Keratinocyte (primary cell): Measurements from ENCODE around the gene IFFO2. TPM values are rescaled to one million over a fixed set of nuclear protein-coding genes. Genes with fewer than 3 reads are reported as not detected.
A peak's percentile ranks its signal among the peaks of the same experiment; 100 is the strongest.

Experiments
- DNase-seq: peaks from one replicate; pipeline ENCODE4 v3.0.0-alpha.2; 2011; ENCODE audit warnings: low read depth, missing footprints, low spot score
- FAIRE-seq: peaks from 2 replicates; lab custom pipeline; 2011; peaks lifted over from hg19 to GRCh38; lab: Jason Lieb, UNC
- H2AFZ ChIP-seq: 2 replicates; pipeline ENCODE4 v1.6.0; 2012; ENCODE audit warnings: low read length, control low read depth, inconsistent platforms; ENCODE audit not compliant: control insufficient read depth
- H3K27ac ChIP-seq: 2 replicates; pipeline ENCODE4 v1.5.1; 2011; ENCODE audit warnings: low read length; ENCODE audit not compliant: control insufficient read depth, insufficient read depth
- H3K27me3 ChIP-seq: 3 replicates; pipeline ENCODE4 v1.6.0; 2011; ENCODE audit warnings: low read length; ENCODE audit not compliant: control insufficient read depth, insufficient read depth; ENCODE audit errors: extremely low read depth
- H3K36me3 ChIP-seq, 2 experiments: 2 replicates in 1 of 2; 3 replicates in 1 of 2; pipeline ENCODE4 v1.5.1; 2011; ENCODE audit warnings: low read length in 2 of 2, mild to moderate bottlenecking in 1 of 2; ENCODE audit not compliant: control insufficient read depth in 2 of 2, insufficient read depth in 2 of 2; ENCODE audit errors: extremely low read depth in 1 of 2
- H3K4me1 ChIP-seq: 3 replicates; pipeline ENCODE4 v1.5.1; 2011; ENCODE audit warnings: low read length; ENCODE audit not compliant: control insufficient read depth, insufficient read depth; ENCODE audit errors: extremely low read depth
- H3K4me2 ChIP-seq: 3 replicates; pipeline ENCODE4 v1.6.0; 2011; ENCODE audit warnings: low read depth, low read length; ENCODE audit not compliant: control insufficient read depth, insufficient read depth; ENCODE audit errors: extremely low read depth
- H3K4me3 ChIP-seq, 3 experiments: fragments of 200-600 bp in 1 of 3; sonication (generic) in 1 of 3; 2 replicates in 2 of 3; 3 replicates in 1 of 3; pipeline ENCODE4 v1.5.1; 2011 to 2016; ENCODE audit warnings: low read length in 3 of 3, mild to moderate bottlenecking in 3 of 3, control low read depth in 2 of 3, inconsistent platforms in 1 of 3, low read depth in 1 of 3, mixed read lengths in 1 of 3, mixed run types in 1 of 3, moderate library complexity in 1 of 3; ENCODE audit not compliant: control insufficient read depth in 2 of 3, insufficient read depth in 2 of 3; ENCODE audit errors: extremely low read depth in 1 of 3
- H3K79me2 ChIP-seq: 2 replicates; pipeline ENCODE4 v1.6.0; 2012; ENCODE audit warnings: low read length; ENCODE audit not compliant: control insufficient read depth, insufficient read depth
- H3K9ac ChIP-seq: 3 replicates; pipeline ENCODE4 v1.6.0; 2011; ENCODE audit warnings: low read length; ENCODE audit not compliant: control insufficient read depth, insufficient read depth; ENCODE audit errors: extremely low read depth
- H3K9me1 ChIP-seq: 3 replicates; pipeline ENCODE4 v1.6.0; 2011; ENCODE audit warnings: low read length; ENCODE audit not compliant: control insufficient read depth, insufficient read depth; ENCODE audit errors: extremely low read depth
- H3K9me3 ChIP-seq: 2 replicates; pipeline ENCODE4 v1.5.1; 2012; ENCODE audit warnings: low read depth, low read length; ENCODE audit not compliant: control insufficient read depth
- H4K20me1 ChIP-seq: 3 replicates; pipeline ENCODE4 v1.6.0; 2011; ENCODE audit warnings: low read length; ENCODE audit not compliant: control insufficient read depth, insufficient read depth; ENCODE audit errors: extremely low read depth
- EZH2 ChIP-seq: IDR thresholded peaks from one replicate; pipeline ENCODE4 v1.6.1; 2012; ENCODE audit warnings: inconsistent platforms, mild to moderate bottlenecking, low read length, moderate library complexity
- dilution Hi-C: fragments of 300-500 bp; cut with MboI; formaldehyde crosslinking; loops from one replicate; pipeline ENCODE4 v1.7.0; 2020; ENCODE audit warnings: low sequenced_read_pairs; ENCODE audit not compliant: extremely low pct_ligation_motif_present
- polyA plus RNA-seq, 5 experiments: library from polyadenylated mRNA; depleted of rRNA in 3 of 5; stranded (reverse) in 3 of 5; stranded (forward) in 1 of 5; unstranded in 1 of 5; fragments of >200 nt; gene quantifications; 1 replicate in 1 of 5; 2 replicates in 3 of 5; 3 replicates in 1 of 5; pipeline versions ENCODE4 v1.2.1 to v1.2.3, GENCODE V29; 2011 to 2012; ENCODE audit warnings: missing spikeins in 2 of 5, low read depth in 1 of 5, low replicate concordance in 1 of 5
- TF ChIP-seq, protein P1 (sequence below), 3 experiments: IDR thresholded peaks in 1 of 3; conservative IDR thresholded peaks in 1 of 3; optimal IDR thresholded peaks in 1 of 3; 2 replicates in 2 of 3; 3 replicates in 1 of 3; pipeline versions ENCODE3 to v1.5.1; 2011; ENCODE audit warnings: low read length in 3 of 3, mild to moderate bottlenecking in 3 of 3, moderate library complexity in 2 of 3, control low read depth in 1 of 3, inconsistent platforms in 1 of 3; ENCODE audit not compliant: insufficient read depth in 2 of 3; ENCODE audit errors: extremely low read depth in 1 of 3

The IFFO2 gene
- polyA plus RNA-seq, 1 donor (not counting 4 experiments of a cell fraction or from before 2014, with no cell fraction given): 57.9 TPM

DNA sequence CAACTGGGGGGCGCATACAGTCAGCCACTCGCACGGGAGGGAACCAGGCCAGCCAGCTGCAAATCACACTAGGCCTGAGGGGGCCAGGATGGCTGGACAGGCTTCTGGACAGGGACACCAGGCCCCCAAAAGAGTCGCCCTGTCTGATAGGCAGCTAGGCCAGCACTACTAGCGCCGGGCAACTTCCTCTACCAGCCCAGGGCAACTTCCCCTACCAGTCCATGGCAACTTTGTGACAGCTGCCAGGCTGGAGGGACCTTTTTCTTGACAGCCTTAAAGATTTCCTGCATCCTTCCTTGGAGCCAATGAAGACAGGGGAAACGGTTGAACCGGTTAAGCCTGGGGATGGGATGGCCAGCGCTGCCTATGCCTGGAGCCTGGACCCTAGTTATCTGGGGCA lies 5.1 kb downstream of the IFFO2 start:
- Histone ChIP-seq H3K4me2 (peak overlapping the region; percentile 91), H4K20me1 (peaks cover 22% of the 10 kb centered on the region), H3K27ac (peak overlapping the region; percentile 81), H3K4me3 (peak overlapping the region in 2 of 3 experiments; percentile 63 to 93), H3K36me3 (peaks cover 2 to 32% of the 10 kb centered on the region in 2 experiments), H3K9me3 (no peaks in the 10 kb centered on the region), H3K9ac (peak overlapping the region; percentile 78), H3K9me1 (peaks cover 2% of the 10 kb centered on the region), H3K4me1 (peaks cover 77% of the 10 kb centered on the region), H3K79me2 (peaks cover 100% of the 10 kb centered on the region), H2AFZ (no peak overlapping the region), H3K27me3 (no peaks in the 10 kb centered on the region)
- FAIRE-seq (no peak), DNase-seq (no peak)
- dilution Hi-C loops: no loop called here
- TF ChIP-seq, protein P1, sequence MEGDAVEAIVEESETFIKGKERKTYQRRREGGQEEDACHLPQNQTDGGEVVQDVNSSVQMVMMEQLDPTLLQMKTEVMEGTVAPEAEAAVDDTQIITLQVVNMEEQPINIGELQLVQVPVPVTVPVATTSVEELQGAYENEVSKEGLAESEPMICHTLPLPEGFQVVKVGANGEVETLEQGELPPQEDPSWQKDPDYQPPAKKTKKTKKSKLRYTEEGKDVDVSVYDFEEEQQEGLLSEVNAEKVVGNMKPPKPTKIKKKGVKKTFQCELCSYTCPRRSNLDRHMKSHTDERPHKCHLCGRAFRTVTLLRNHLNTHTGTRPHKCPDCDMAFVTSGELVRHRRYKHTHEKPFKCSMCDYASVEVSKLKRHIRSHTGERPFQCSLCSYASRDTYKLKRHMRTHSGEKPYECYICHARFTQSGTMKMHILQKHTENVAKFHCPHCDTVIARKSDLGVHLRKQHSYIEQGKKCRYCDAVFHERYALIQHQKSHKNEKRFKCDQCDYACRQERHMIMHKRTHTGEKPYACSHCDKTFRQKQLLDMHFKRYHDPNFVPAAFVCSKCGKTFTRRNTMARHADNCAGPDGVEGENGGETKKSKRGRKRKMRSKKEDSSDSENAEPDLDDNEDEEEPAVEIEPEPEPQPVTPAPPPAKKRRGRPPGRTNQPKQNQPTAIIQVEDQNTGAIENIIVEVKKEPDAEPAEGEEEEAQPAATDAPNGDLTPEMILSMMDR (optimal IDR thresholded peaks at IDR 0.05 in 1 of 3, IDR thresholded peaks at IDR 0.05 in 1 of 3, conservative IDR thresholded peaks at IDR 0.05 in 1 of 3; ENCODE audit: extremely low read depth in 1 of 3, insufficient read depth in 2 of 3, low read length in 3 of 3): no peak
- TF ChIP-seq EZH2: no peak

- Histone ChIP-seq H3K4me2 (peak overlapping the region; percentile 91), H4K20me1 (peaks cover 22% of the 10 kb centered on the region), H3K27ac (peak overlapping the region; percentile 81), H3K4me1 (peaks cover 83% of the 10 kb centered on the region), H3K36me3 (peaks cover 2 to 32% of the 10 kb centered on the region in 2 experiments), H3K9me1 (peaks cover 2% of the 10 kb centered on the region), H3K9me3 (no peaks in the 10 kb centered on the region), H2AFZ (no peak overlapping the region), H3K9ac (peak overlapping the region; percentile 78), H3K79me2 (peaks cover 100% of the 10 kb centered on the region), H3K27me3 (no peaks in the 10 kb centered on the region), H3K4me3 (peak overlapping the region; percentile 13 to 93 (median 63))
- TF ChIP-seq, protein P1 (optimal IDR thresholded peaks at IDR 0.05 in 1 of 3, IDR thresholded peaks at IDR 0.05 in 1 of 3, conservative IDR thresholded peaks at IDR 0.05 in 1 of 3; ENCODE audit: extremely low read depth in 1 of 3, insufficient read depth in 2 of 3, low read length in 3 of 3): peak in 1 of 3 experiments; percentile 1
- no peak for TF ChIP-seq EZH2
- dilution Hi-C loops: no loop called here
- FAIRE-seq (no peak), DNase-seq (no peak)
Measured at GRCh38 chr1:18950401-18951026, 6.0 kb downstream of the IFFO2 start.
